Stimulated activated CD8-positive, alpha-beta memory T cell treated with anti-CD3 and anti-CD28 coated beads, Interleukin-7, amount 100 ng/mL, for 4 hours (primary cell): ENCODE results near the gene CEBPG.

Experiments used
- DNase-seq, 2 donors: peaks; one replicate each; pipeline ENCODE4 v3.0.0-alpha.2; 2020; ENCODE audit warnings: low read depth in 2 of 2

Gene CEBPG

DNA sequence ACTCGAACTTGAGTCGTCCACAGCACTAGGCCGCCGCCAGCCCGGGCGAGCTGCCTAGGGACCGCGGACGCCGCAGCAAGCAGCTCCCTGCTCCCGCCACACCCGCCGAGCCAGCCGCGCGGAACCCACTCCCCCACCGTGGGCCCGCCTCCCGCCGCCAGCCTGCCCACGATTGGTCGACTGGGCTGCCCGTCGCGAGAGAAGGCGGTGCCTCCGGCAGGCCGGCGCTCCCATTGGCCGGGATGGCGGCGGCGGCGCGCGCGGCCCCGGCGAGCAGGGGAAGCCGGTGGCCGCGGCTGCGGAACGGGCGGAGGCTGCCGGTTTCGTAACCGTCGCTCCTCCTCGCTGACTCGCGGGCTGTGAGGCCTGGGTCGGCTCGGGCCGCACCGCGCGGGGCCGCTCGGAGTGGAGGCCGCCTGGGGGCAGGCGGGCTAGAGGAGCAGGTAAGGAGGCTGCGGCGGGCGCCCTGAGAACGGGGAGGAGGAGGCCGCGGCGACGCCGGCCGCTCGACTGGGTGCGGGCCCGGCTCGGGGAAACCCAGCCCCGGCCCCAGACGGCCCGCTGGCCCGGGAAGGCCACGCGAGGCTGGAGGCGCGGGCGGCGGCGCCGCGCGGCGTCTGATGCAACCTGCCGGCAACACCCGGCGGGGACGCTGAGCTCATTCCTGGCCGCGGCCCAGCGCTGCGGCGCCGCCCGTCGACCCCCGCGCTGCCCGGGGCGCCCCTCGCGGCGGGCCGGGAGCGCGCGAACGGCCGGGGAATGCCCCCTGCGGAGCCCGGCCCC, at the start of gene CEBPG:
CEBPG (plus strand) TSS at position 257 of the 783 bp plus-strand sequence. CDS start 5,531 bp downstream, outside the sequence.
- DNase-seq = peak; percentile 85 to 90

DNA sequence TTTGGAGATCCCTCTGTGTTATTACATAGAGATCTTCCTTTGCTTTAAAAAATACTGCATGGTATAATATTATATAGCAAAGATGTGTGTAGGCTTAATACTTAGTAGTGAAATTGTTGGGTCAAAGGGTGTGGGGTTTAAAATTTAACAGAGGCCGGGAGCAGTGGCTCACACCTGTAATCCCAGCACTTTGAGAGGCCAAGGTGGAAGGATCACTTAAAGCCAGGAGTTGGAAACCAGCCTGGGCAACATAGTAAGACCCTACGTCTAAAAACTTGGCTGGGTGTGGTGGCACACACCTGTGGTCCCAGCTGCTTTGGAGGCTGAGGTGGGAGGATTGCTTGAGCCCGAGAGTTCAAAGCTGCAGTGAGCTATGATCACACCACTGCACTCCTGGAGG, 48.9 kb upstream of the CEBPG start:
- DNase-seq = no peak

DNA sequence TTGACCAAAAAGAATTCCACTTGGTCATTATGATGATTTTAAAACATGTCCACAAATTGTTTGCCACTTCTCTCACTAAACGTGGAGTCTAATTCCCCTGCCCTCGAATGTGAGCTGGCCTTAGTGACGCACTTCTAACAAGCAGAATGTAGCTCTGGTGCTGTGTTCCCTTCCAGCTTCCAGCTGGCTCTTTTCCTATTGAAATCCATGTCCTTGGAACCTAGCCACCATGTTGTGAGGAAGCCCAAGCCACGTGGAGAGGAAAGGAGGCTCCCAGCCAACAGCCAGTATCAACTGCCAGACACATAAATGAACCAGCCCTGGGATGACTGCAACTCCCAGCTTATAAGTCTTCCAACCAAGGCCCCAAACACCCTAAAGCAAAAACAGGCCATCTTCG, 47.6 kb upstream of the CEBPG start:
- no peak for DNase-seq

- no peak for DNase-seq
These were observed 44.4 kb upstream of the CEBPG start for GRCh38 chr19:33329060-33329459.

DNA sequence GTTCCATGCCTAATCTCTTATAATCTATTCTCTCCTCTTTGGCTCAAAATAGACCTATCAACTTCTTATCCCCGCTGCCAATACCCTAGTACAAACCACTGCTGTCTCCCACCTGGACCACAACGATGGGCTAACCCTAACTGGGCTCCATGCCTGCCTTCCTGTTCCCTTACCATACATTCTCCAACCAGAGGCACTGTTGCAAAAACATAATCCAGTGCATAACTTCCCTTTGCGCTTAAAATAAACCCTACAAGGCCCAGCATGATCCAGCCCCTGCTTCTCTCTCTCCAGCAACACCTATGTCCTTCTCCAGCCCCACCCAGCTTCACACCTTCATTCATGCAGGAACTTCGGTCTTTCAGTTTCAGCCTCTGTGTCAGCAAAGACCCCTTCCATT, 43.8 kb upstream of the CEBPG start:
- DNase-seq = no peak

GRCh38 chr19:33332248-33332647, 41.3 kb upstream of the CEBPG start:
- no peak for DNase-seq

DNA sequence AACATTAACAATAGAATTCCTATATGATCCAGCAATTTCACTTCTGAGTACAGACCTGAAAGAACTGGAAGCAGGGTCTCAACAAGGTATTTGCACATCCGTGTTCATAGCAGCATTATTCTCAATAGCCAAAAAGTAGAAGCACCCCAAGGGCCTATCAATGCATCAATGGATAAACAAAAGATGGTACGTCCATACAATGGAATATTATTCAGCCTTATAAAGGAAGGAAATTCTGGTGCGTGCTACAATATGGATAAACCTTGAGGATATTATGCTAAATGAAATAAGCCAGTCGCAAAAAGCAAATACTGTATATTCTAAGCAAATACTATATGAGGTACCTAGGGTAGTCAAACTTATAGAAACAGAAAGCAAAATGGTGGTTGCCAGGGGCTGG, 40.4 kb upstream of the CEBPG start:
- DNase-seq = no peak

DNA sequence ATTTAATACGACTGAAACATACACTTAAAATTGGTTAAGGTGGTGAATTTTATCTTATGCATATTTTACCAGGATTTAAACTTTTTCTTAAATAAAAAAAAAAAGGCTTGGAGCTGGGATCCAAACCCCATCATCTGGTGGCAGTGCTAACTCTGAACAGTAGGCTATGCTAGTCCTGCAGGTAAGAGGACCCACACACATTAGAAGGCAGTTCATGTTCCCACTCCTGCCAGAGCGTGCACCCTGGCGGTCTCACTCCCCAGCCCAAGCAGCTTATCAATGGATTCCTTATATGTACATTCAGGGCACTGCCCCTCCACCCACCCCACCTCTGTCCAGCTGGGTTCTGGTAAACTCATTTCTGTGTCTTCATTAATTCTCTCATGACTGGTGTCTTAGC, 39.9 kb upstream of the CEBPG start:
- no peak for DNase-seq

GRCh38 chr19:33334271-33334670, 39.2 kb upstream of the CEBPG start:
- no peak for DNase-seq

DNA sequence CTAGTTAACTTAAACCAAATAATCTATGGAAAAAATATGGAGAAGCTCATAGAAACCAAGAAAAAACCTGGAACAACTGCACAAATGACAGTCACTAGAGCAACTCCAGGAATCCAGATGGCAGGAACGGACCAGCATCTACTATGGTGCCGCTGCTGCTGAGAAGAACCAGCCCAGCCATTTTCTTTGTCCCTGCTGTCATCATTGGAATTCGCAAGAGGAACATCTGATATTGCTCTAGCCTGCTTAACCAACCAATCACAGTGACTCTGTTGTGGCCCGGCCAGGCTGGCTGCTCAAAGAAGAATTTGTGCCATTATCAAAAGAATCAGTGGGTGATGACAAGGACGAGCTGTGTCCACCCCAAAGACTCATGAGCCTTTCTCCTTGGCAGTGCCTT, 38.1 kb upstream of the CEBPG start:
- DNase-seq = no peak

GRCh38 chr19:33339016-33339984, 34.2 kb upstream of the CEBPG start:
- DNase-seq = no peak

GRCh38 chr19:33340991-33341390, 32.5 kb upstream of the CEBPG start:
- DNase-seq = no peak

DNA sequence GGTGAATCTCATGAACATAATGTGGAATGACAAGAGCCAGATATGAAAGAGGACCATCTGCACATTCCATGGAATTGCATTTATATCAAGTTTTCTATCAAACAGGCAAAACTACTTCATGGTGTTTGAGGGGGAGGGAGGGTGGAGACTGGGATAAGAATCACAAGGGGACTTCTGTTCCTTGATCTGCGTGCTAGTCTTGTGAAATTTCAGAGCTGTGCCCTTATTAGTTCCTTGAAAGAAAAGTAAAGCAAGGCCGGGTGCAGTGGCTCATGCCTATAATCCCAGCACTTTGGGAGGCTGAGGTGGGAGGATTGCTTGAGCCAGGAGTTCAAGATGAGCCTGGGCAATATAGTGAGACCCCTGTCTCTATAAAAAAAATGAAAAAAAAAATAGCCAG, 30.2 kb upstream of the CEBPG start:
- DNase-seq = no peak

DNA sequence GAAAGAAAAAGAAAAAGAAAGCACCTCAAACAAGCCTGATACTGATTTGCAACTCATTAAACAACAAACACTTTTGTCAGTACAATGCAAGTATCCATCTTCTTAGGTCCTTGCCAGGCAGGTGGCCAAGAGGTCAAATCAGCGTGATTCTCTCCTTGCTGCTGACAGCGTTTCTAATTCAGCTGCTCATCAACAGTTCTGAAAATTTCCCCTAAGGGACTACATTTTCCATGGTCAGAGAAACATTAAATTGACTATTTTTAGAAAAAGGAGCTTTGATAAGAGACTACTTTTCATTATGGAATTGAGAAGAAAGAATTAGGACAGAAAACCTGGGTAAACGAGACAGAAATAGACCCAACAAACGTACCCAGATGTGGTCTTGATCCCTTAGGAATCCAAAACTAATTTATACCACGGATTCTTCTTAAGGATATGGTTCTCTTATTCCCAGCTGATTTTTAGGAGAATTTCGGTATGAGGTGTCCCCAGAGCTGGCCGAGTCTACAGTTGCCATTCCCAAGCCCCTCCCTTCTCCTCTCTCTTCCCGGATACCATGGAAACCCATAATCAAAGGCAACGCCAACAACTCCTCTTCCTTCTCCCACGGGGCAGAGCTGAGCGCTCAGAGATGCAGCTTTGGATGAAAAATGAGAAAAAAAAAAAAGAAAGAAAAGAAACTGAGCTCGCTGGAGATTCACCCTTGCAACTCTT, 29.5 kb upstream of the CEBPG start:
- DNase-seq = no peak

GRCh38 chr19:33344573-33344925, 29.0 kb upstream of the CEBPG start:
- no peak for DNase-seq

GRCh38 chr19:33345163-33345562, 28.3 kb upstream of the CEBPG start:
- no peak for DNase-seq

GRCh38 chr19:33346665-33347064, 26.8 kb upstream of the CEBPG start:
- no peak for DNase-seq

- no peak for DNase-seq
These were observed 26.2 kb upstream of the CEBPG start for GRCh38 chr19:33347300-33347699.

- DNase-seq = no peak
These were observed 25.1 kb upstream of the CEBPG start for GRCh38 chr19:33348301-33349010.

- no peak for DNase-seq
These were observed 23.9 kb upstream of the CEBPG start for GRCh38 chr19:33349319-33350289.
